ENCODE measurements around the gene SYNE4.
A peak's percentile ranks its signal among the peaks of the same experiment; 100 is the strongest.
"Not testable (repeated sequence)": the region's sequence is repeated elsewhere in the genome, so short reads cannot be mapped to it uniquely, and the experiment has no call there.

SYNE4 gene

GRCh38 chr19:36047835-36048234 is 39.2 kb upstream of the SYNE4 start:
- DNase-seq (ENCODE audit: low spot score) = no peak
- TF ChIP-seq, protein P1, sequence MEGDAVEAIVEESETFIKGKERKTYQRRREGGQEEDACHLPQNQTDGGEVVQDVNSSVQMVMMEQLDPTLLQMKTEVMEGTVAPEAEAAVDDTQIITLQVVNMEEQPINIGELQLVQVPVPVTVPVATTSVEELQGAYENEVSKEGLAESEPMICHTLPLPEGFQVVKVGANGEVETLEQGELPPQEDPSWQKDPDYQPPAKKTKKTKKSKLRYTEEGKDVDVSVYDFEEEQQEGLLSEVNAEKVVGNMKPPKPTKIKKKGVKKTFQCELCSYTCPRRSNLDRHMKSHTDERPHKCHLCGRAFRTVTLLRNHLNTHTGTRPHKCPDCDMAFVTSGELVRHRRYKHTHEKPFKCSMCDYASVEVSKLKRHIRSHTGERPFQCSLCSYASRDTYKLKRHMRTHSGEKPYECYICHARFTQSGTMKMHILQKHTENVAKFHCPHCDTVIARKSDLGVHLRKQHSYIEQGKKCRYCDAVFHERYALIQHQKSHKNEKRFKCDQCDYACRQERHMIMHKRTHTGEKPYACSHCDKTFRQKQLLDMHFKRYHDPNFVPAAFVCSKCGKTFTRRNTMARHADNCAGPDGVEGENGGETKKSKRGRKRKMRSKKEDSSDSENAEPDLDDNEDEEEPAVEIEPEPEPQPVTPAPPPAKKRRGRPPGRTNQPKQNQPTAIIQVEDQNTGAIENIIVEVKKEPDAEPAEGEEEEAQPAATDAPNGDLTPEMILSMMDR (IDR thresholded peaks at IDR 0.05; ENCODE audit: extremely low read depth, missing control alignments) = no peak

GRCh38 chr19:36046443-36047050 is 37.9 kb upstream of the SYNE4 start:
- no peak for DNase-seq (ENCODE audit: low spot score)

GRCh38 chr19:36043952-36044351 is 35.3 kb upstream of the SYNE4 start:
- DNase-seq (ENCODE audit: low spot score) = no peak
- TF ChIP-seq, protein P1 (IDR thresholded peaks at IDR 0.05; ENCODE audit: extremely low read depth, missing control alignments) = no peak

More at GRCh38 chr19:36046443-36047050, 37.9 kb upstream of the SYNE4 start:
- TF ChIP-seq, protein P1 (IDR thresholded peaks at IDR 0.05; ENCODE audit: extremely low read depth, missing control alignments) = no peak

- TF ChIP-seq, protein P1 (IDR thresholded peaks at IDR 0.05; ENCODE audit: extremely low read depth, missing control alignments) = no peak
- no peak for DNase-seq (ENCODE audit: low spot score)
These were observed 33.2 kb upstream of the SYNE4 start for GRCh38 chr19:36041831-36042230.

- DNase-seq (ENCODE audit: low spot score) = not testable (repeated sequence)
These were observed 32.5 kb upstream of the SYNE4 start for GRCh38 chr19:36041092-36041491.

- TF ChIP-seq, protein P1 (IDR thresholded peaks at IDR 0.05; ENCODE audit: extremely low read depth, missing control alignments) = no peak
- DNase-seq (ENCODE audit: low spot score) = no peak
These were observed 31.9 kb upstream of the SYNE4 start for GRCh38 chr19:36040495-36040894.

DNA sequence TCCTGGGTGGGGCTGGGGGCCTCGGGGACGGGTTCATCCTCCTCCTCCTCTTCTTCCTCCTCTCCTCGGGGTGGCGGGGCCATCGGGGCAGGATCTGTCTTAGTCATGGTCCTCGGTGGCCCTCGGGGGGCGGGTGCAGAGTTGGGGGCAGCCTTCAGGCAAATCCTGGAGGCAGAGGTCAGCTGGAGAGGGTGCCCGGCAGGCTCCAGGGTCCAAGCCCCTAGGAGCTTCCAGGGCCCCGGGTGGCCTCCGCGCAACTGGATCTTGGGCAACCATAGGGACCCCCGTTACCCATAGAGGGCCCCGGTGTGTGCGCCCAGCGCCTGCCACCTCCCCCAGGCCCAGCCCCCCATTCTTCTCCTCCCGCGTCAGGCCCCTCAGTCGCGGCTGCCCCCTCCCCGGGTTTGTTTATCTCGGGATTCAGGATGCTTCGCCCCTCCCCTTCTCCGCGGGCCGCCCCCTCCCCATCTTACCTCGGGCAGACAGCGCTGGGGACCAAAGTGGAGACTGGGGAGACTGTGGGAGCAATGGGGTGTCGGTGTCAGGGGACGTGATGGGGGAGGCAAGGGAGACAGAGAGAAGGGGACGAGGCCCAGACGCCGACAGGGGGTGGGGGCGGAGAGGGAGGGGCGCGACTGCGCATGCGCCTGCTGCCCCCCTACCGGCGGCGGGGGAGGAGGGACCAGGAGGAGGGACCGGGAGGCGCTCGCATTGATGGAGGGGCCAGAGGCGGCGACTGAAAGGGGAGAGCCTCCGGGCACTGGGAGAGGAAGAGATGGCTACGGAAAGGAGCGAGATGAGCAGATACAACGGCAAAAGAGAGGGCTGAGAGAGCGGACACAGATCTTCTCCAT is 23.9 kb upstream of the SYNE4 start, which contains the start of gene CLIP3:
Gene CLIP3, minus strand, starts transcription at position 623 of the 854 bp plus-strand sequence. Its CDS starts 516 bp downstream, at position 107.
- TF ChIP-seq, protein P1 (IDR thresholded peaks at IDR 0.05; ENCODE audit: extremely low read depth, missing control alignments) = no peak
- DNase-seq (ENCODE audit: low spot score) = peak; percentile 92

Data from GM20000 (cell line).